ENCODE results near the gene ZNF397.

Gene ZNF397

DNA sequence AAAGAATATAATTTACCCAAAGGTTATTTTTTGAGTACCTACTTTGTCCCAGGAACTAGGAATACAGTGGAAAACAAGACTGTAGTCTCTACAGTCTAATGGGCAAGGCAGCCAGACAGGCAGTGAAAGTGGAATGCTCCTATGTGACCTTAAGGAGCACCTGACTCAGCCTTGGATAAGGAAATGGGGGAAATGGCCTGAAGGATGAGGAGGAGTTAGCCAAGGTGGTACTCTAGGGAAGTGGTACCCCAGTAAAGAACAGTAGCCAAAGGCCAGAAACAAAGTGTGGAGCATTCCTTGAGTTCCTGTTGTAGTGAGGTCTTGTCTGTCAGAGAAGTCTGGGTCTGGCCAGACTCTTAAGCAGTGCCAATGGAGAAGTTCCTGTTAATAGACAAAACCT lies 6.0 kb downstream of the ZNF397 start:
- Histone ChIP-seq H3K27me3 (ENCODE audit: insufficient read depth, poor library complexity, severe bottlenecking) (no peaks in the 10 kb centered on the region), H3K36me3 (ENCODE audit: low read depth) (peaks cover 63% of the 10 kb centered on the region), H3K4me3 (ENCODE audit: severe bottlenecking) (no peak overlapping the region), H3K27ac (ENCODE audit: poor library complexity, severe bottlenecking) (no peak overlapping the region), H3K4me1 (ENCODE audit: insufficient read depth, poor library complexity, severe bottlenecking) (peaks cover 5% of the 10 kb centered on the region), H3K9me3 (ENCODE audit: severe bottlenecking) (no peaks in the 10 kb centered on the region)
- ATAC-seq (ENCODE audit: low read depth) (no peak), DNase-seq (ENCODE audit: low spot score) (no peak)
- TF ChIP-seq, protein P1, sequence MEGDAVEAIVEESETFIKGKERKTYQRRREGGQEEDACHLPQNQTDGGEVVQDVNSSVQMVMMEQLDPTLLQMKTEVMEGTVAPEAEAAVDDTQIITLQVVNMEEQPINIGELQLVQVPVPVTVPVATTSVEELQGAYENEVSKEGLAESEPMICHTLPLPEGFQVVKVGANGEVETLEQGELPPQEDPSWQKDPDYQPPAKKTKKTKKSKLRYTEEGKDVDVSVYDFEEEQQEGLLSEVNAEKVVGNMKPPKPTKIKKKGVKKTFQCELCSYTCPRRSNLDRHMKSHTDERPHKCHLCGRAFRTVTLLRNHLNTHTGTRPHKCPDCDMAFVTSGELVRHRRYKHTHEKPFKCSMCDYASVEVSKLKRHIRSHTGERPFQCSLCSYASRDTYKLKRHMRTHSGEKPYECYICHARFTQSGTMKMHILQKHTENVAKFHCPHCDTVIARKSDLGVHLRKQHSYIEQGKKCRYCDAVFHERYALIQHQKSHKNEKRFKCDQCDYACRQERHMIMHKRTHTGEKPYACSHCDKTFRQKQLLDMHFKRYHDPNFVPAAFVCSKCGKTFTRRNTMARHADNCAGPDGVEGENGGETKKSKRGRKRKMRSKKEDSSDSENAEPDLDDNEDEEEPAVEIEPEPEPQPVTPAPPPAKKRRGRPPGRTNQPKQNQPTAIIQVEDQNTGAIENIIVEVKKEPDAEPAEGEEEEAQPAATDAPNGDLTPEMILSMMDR (IDR thresholded peaks at IDR 0.05; ENCODE audit: poor library complexity, severe bottlenecking): no peak

DNA sequence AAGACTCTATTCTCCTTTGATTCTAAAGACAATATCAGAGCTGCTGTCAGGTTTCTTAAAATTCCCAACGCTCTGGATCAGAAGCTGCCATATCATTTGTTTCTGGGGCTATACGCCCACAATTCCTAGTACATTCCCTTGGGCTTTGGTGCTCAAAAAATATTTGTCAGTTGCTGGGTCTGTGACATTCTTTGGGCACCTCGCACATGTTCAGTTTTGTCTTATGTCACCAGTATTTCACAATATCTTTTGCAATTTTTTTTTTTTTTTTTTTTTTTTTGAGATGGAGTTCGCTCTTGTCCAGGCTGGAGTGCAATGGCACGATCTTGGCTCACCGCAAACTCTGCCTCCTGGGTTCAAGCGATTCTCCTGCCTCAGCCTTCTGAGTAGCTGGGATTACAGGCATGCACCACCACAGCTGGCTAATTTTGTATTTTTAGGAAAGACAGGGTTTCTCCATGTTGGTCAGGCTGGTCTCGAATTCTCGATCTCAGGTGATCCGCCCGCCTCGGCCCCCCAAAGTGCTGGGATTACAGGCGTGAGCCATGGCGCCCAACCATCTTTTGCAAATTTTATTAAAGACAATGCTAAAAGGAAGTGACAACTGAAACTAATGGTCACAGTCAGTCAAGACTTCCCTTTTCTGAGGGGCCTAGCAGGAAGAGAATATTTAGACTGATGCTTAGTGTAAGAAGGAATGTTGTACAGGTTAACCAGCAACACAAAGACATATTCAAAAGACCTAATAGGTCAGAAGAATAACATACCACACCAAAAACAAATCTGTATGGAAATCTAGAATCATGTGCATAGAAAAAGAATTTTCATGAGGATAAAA lies 6.8 kb downstream of the ZNF397 start:
- ATAC-seq (ENCODE audit: low read depth): no peak
- no peak overlapping the region for H3K4me3 ChIP-seq (ENCODE audit: severe bottlenecking)
- H3K36me3 ChIP-seq (ENCODE audit: low read depth): peaks cover 56% of the 10 kb centered on the region

GRCh38 chr18:35248429-35248828 lies 7.6 kb downstream of the ZNF397 start:
- H3K27ac ChIP-seq (ENCODE audit: poor library complexity, severe bottlenecking): no peak overlapping the region
- H3K9me3 ChIP-seq (ENCODE audit: severe bottlenecking): no peaks in the 10 kb centered on the region
- no peaks in the 10 kb centered on the region for H3K4me1 ChIP-seq (ENCODE audit: insufficient read depth, poor library complexity, severe bottlenecking)
- no peaks in the 10 kb centered on the region for H3K27me3 ChIP-seq (ENCODE audit: insufficient read depth, poor library complexity, severe bottlenecking)
- ATAC-seq (ENCODE audit: low read depth): no peak
- no peak overlapping the region for H3K4me3 ChIP-seq (ENCODE audit: severe bottlenecking)
- H3K36me3 ChIP-seq (ENCODE audit: low read depth): peaks cover 48% of the 10 kb centered on the region
- TF ChIP-seq, protein P1 (IDR thresholded peaks at IDR 0.05; ENCODE audit: poor library complexity, severe bottlenecking): no peak
- DNase-seq (ENCODE audit: low spot score): no peak

More for the DNA sequence above, 6.8 kb downstream of the ZNF397 start:
- Histone ChIP-seq H3K4me1 (ENCODE audit: insufficient read depth, poor library complexity, severe bottlenecking) (no peaks in the 10 kb centered on the region), H3K9me3 (ENCODE audit: severe bottlenecking) (no peaks in the 10 kb centered on the region), H3K27ac (ENCODE audit: poor library complexity, severe bottlenecking) (no peak overlapping the region), H3K27me3 (ENCODE audit: insufficient read depth, poor library complexity, severe bottlenecking) (no peaks in the 10 kb centered on the region)
- TF ChIP-seq, protein P1 (IDR thresholded peaks at IDR 0.05; ENCODE audit: poor library complexity, severe bottlenecking): no peak
- DNase-seq (ENCODE audit: low spot score): no peak

GRCh38 chr18:35252466-35252865 lies 11.6 kb downstream of the ZNF397 start:
- H3K4me3 ChIP-seq (ENCODE audit: severe bottlenecking): no peak overlapping the region
- H3K27me3 ChIP-seq (ENCODE audit: insufficient read depth, poor library complexity, severe bottlenecking): no peaks in the 10 kb centered on the region
- peaks cover 2% of the 10 kb centered on the region for H3K9me3 ChIP-seq (ENCODE audit: severe bottlenecking)
- ATAC-seq (ENCODE audit: low read depth): no peak
- peaks cover 21% of the 10 kb centered on the region for H3K36me3 ChIP-seq (ENCODE audit: low read depth)
- TF ChIP-seq, protein P1 (IDR thresholded peaks at IDR 0.05; ENCODE audit: poor library complexity, severe bottlenecking): no peak
- H3K4me1 ChIP-seq (ENCODE audit: insufficient read depth, poor library complexity, severe bottlenecking): no peaks in the 10 kb centered on the region
- DNase-seq (ENCODE audit: low spot score): no peak
- no peak overlapping the region for H3K27ac ChIP-seq (ENCODE audit: poor library complexity, severe bottlenecking)
